Activated naive CD4-positive, alpha-beta T cell treated with anti-CD3 and anti-CD28 coated beads, Interleukin-2, amount 50 U/mL, for 24 hours (primary cell): ENCODE data around the gene GLTPD2.
A peak's percentile ranks its signal among the peaks of the same experiment; 100 is the strongest.

ENCODE experiments used
- H3K27ac Mint-ChIP-seq: one replicate; pipeline ENCODE4 v1.8.0; 2021; ENCODE audit warnings: mild to moderate bottlenecking, mixed read lengths
- H3K27me3 Mint-ChIP-seq: one replicate; pipeline ENCODE4 v1.8.0; 2021; ENCODE audit warnings: mixed read lengths
- H3K36me3 Mint-ChIP-seq: one replicate; pipeline ENCODE4 v1.8.0; 2021; ENCODE audit warnings: mixed read lengths
- H3K4me1 Mint-ChIP-seq: one replicate; pipeline ENCODE4 v1.8.0; 2021; ENCODE audit warnings: mixed read lengths
- H3K4me3 Mint-ChIP-seq: one replicate; pipeline ENCODE4 v1.8.0; 2021; ENCODE audit warnings: mild to moderate bottlenecking, mixed read lengths
- H3K9me3 Mint-ChIP-seq: one replicate; pipeline ENCODE4 v1.8.0; 2021; ENCODE audit warnings: mixed read lengths

Gene GLTPD2

DNA sequence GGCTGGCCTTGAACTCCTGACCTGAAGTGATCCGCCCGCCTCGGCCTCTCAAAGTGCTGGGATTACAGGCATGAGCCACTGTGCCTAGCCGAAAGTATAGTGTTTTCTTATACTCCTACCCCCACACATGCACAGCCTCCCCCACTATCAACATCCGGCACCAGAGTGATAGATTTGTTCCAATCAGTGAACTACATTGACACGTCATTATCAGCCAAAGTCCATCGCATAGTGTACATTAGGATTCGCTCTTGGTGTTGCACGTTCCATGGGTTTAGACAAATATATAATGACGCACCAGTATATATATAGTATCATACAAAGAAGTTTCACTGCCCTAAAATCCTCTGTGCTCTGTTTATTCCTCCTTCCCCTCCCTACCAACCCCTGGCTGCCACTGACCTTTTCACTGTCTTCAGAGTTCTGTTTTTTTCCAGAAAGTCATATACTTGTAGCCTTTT, 29.0 kb upstream of the GLTPD2 start:
- no peaks in the 10 kb centered on the region for H3K4me1 Mint-ChIP-seq
- no peaks in the 10 kb centered on the region for H3K9me3 Mint-ChIP-seq
- H3K36me3 Mint-ChIP-seq: no peaks in the 10 kb centered on the region
- H3K4me3 Mint-ChIP-seq: no peak overlapping the region
- H3K27ac Mint-ChIP-seq: no peak overlapping the region
- H3K27me3 Mint-ChIP-seq: no peaks in the 10 kb centered on the region

DNA sequence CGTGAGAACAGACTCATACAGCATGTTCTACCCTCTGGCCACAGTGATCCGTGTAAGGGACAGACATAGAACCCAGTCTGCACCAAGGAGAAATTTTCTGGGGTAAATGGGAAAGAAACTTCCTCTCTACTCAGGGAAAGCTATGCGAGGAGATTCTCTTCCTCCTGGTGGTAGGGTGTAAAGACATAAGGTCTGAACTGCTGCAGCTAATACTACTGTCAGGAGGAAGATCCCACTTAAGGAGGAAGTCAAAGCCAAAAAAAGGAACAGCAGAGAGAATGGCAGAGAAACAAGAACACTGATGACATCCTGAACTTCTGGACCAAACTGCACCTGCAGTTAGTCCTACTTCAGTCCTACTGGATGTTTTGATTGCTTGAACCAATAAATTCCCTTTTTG, 24.2 kb upstream of the GLTPD2 start:
- Mint-ChIP-seq H3K27me3 (no peaks in the 10 kb centered on the region), H3K4me1 (no peaks in the 10 kb centered on the region), H3K27ac (no peak overlapping the region), H3K9me3 (no peaks in the 10 kb centered on the region), H3K36me3 (no peaks in the 10 kb centered on the region), H3K4me3 (no peak overlapping the region)

DNA sequence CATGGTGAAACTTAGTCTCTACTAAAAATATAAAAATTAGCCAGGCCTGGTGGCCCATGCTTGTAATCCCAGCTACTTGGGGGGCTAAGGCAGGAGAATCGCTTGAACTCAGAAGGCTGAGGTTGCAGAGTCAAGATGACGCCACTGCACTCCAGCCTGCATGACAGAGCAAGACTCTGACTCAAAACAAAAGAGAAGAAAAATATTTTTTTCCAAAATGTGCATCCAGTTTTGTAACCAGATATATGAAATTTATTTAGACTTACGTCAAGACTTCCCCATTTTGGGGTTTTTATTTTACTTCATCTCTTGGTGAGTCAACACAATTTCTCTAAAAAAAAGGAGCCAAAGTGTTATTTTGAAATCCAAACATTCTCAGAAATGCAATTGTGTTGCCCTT, 22.6 kb upstream of the GLTPD2 start:
- Mint-ChIP-seq H3K36me3 (no peaks in the 10 kb centered on the region), H3K4me3 (no peak overlapping the region), H3K27me3 (no peaks in the 10 kb centered on the region), H3K4me1 (no peaks in the 10 kb centered on the region), H3K9me3 (no peaks in the 10 kb centered on the region), H3K27ac (no peak overlapping the region)

DNA sequence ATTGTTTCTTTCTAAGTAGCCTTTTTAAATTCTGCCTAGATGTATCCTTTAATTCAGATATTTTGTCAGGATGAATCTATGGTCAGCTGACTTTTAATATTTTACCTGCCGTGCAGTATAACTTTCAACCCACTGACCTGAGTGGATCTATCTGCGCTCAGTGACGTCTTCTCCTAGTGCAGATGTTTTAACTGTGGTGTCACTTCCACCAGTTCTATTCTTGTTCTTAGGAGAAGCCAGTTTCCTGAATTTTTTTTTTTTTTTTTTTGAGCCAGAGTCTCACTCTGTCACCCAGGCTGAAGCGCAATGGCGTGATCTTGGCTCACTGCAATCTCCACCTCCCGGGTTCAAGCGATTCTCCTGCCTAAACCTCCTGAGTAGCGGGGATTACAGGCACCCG, 22.0 kb upstream of the GLTPD2 start:
- Mint-ChIP-seq H3K36me3 (no peaks in the 10 kb centered on the region), H3K4me1 (peaks cover 3% of the 10 kb centered on the region), H3K27ac (no peak overlapping the region), H3K9me3 (no peaks in the 10 kb centered on the region), H3K4me3 (no peak overlapping the region), H3K27me3 (no peaks in the 10 kb centered on the region)

DNA sequence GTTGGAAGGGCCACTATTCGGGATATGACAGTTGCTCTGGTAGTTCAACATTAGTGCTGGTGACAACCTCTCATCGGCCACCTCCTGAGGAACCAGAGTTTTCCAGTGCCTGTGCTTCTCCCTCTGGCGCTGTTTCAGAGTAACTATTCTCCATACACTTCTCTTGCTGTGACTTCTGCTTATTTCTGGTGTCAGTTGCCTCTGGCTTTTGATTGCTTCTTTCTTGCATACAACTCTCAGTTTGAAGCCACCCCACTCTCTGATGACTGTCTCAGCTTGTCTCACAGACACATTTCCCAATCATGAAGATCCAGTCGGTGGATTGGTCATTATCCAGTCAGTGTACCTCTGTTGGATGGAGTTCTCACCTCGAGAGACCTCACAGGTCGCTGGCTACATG, 20.5 kb upstream of the GLTPD2 start:
- H3K4me3 Mint-ChIP-seq: no peak overlapping the region
- H3K9me3 Mint-ChIP-seq: no peaks in the 10 kb centered on the region
- H3K27ac Mint-ChIP-seq: no peak overlapping the region
- H3K27me3 Mint-ChIP-seq: no peaks in the 10 kb centered on the region
- no peaks in the 10 kb centered on the region for H3K36me3 Mint-ChIP-seq
- H3K4me1 Mint-ChIP-seq: peaks cover 5% of the 10 kb centered on the region

DNA sequence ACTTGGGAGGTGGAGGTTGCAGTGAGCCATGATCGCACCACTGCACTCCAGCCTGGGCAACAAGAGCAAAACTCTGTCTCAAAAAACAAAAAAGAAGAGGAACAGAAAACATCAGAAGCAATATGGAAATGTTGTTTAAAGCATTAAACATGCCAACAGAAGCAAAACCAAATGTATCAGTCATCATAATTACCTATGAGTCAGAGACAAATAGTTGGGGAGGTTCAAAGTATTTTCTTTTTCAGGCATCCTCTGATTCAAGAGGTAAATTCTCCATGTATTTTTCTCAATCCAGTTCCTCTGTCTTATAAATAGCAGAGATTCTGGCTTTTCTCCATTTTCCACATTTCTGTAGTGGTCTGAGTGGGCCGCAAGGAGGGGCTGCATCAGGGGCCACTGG, 19.1 kb upstream of the GLTPD2 start:
- peaks cover 5% of the 10 kb centered on the region for H3K4me1 Mint-ChIP-seq
- H3K4me3 Mint-ChIP-seq: no peak overlapping the region

DNA sequence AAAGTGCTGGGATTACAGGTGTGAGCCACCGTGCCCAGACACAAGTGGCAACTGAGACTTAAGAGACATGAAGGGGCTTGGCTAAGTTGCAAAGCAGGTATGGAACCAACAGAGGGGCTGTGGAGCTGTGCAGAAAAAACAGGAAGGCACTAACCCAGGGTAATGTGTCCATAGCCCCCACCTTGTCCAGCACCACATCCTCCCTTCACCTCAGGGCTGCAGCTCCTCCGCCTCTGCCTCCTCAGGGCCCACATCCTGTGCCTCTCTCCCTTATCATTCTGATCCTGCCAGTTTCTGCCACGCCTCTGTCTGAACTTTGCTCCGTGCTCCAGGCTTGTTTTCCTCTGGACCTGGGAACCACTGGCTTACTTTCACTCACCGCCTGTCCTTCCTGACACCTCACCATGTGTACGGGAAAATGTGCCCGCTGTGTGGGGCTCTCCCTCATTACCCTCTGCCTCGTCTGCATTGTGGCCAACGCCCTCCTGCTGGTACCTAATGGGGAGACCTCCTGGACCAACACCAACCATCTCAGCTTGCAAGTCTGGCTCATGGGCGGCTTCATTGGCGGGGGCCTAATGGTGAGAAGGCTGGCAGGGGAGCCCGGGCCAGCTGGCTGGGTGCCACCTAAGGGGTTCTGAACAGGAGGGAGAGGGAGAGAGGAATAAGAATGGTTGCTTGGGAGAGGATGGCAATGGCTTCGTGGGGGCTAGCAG, 17.1 kb upstream of the GLTPD2 start, which contains the start of gene TM4SF5:
Gene TM4SF5, plus strand, starts transcription at position 368 of the 716 bp plus-strand sequence. Its CDS starts 37 bp downstream, at position 405.
- Mint-ChIP-seq H3K27me3 (no peaks in the 10 kb centered on the region), H3K36me3 (no peaks in the 10 kb centered on the region), H3K9me3 (no peaks in the 10 kb centered on the region), H3K4me3 (no peak within 1 kb of the TSS), H3K27ac (no peak within 1 kb of the TSS), H3K4me1 (peaks cover 5% of the 10 kb centered on the region)

More for the DNA sequence above, 19.1 kb upstream of the GLTPD2 start:
- Mint-ChIP-seq H3K27ac (no peak overlapping the region), H3K27me3 (no peaks in the 10 kb centered on the region), H3K9me3 (no peaks in the 10 kb centered on the region), H3K36me3 (no peaks in the 10 kb centered on the region)

DNA sequence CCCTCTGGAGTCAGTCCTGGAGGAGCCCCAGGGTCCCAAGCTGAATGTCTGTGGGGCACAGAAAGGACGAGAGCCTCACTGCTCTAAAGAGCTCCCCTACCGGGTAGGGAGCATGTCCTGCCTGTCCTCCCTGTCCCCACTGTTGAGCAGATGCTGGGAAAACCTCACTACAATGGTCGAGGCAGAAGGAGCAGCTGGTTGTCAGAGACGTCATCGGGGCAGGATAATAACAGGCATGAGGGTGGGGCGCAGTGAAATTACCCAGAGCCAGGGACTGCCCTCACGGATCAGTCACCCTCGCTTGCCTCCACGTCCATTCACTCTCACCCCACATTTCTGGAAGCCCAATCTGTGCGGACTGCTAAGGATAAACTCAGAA, 16.5 kb upstream of the GLTPD2 start:
- Mint-ChIP-seq H3K4me1 (peaks cover 5% of the 10 kb centered on the region), H3K36me3 (no peaks in the 10 kb centered on the region), H3K4me3 (no peak overlapping the region), H3K9me3 (no peaks in the 10 kb centered on the region), H3K27ac (no peak overlapping the region), H3K27me3 (no peaks in the 10 kb centered on the region)

DNA sequence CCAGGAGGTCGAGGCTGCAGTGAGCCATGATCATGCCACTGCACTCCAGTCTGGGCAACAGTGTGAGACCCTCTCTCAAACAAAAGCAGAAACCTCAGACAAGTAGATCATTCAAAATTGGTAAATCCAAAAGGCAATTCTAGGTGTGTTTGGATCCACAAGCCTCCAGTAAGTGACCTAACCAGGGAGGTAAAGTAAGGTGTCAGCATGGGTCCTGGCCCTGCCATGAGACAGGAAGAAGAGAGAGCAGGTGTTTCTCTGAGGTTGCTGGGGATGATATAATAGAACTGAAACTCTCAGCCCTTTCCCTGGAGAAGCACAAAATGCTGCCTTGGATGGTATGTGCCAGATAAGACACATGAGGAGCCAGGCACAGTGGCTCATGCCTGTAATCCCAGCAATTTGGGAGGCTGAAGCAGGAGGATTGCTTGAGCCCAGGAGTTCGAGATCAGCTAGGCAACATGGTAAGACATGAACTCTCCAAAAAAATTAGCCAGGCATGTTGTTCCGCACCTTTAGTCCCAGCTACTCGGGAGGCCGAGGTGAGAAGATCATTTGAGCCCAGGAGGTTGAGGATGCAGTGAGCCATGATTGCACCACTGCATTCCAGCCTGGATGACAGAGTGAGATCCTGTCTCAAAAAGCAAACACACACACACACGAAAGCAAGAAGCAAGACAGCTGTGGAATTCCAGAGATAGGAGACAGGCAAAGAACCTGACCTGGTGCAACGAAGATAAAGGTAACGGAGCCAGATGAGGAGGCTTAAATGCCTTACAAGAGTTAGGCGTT, 10.6 kb upstream of the GLTPD2 start:
- H3K36me3 Mint-ChIP-seq: no peaks in the 10 kb centered on the region
- peaks cover 16% of the 10 kb centered on the region for H3K27me3 Mint-ChIP-seq
- H3K4me1 Mint-ChIP-seq: no peaks in the 10 kb centered on the region
- no peak overlapping the region for H3K27ac Mint-ChIP-seq
- H3K4me3 Mint-ChIP-seq: no peak overlapping the region
- H3K9me3 Mint-ChIP-seq: no peaks in the 10 kb centered on the region

DNA sequence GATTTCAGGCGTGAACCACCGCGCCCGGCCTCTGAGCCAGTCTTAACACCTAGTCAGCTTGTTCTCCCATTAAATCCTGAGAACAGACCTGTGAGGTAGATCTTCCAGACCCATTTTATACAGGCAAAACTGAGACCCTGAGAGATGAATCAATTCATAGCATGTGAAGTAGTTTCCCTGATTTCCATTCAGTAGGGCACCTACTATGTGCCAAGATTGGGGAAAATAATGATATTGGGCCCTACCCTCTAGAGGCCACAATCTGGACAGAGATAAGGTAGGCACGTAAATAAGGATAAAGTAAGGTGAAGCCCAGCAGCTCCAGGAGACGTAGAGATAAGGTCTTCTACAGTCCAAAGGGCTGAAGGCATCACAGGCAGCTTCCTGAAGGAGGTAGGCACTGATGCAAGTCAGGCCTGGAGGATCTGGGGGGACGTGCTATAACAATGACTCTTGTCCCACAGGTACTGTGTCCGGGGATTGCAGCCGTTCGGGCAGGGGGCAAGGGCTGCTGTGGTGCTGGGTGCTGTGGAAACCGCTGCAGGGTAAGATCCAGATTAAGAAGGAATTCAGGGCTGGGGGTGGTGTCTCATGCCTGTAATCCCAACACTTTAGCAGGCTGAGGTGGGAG, 8.3 kb upstream of the GLTPD2 start:
- H3K27ac Mint-ChIP-seq: no peak overlapping the region
- H3K36me3 Mint-ChIP-seq: no peaks in the 10 kb centered on the region
- H3K27me3 Mint-ChIP-seq: peaks cover 23% of the 10 kb centered on the region
- H3K4me3 Mint-ChIP-seq: no peak overlapping the region
- peaks cover 3% of the 10 kb centered on the region for H3K4me1 Mint-ChIP-seq
- H3K9me3 Mint-ChIP-seq: no peaks in the 10 kb centered on the region

DNA sequence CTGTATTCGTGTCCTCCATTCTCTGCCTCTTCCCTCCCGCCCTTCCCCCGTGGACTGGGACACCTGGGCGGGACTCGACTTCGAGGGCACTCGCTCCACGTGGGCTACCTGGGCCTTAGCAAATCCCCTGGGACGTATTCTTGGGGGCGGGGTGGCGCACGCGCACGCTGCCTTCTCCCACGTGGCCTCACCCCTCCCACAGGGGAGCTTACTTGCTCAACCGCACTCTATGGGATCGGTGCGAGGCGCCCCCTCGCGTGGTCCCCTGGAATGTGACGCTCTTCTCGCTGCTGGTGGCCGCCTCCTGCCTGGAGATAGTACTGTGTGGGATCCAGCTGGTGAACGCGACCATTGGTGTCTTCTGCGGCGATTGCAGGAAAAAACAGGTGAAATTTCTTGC, 6.1 kb upstream of the GLTPD2 start:
- peaks cover 32% of the 10 kb centered on the region for H3K27me3 Mint-ChIP-seq
- H3K36me3 Mint-ChIP-seq: no peaks in the 10 kb centered on the region
- H3K9me3 Mint-ChIP-seq: no peaks in the 10 kb centered on the region
- no peak overlapping the region for H3K27ac Mint-ChIP-seq
- peaks cover 14% of the 10 kb centered on the region for H3K4me1 Mint-ChIP-seq
- no peak overlapping the region for H3K4me3 Mint-ChIP-seq

DNA sequence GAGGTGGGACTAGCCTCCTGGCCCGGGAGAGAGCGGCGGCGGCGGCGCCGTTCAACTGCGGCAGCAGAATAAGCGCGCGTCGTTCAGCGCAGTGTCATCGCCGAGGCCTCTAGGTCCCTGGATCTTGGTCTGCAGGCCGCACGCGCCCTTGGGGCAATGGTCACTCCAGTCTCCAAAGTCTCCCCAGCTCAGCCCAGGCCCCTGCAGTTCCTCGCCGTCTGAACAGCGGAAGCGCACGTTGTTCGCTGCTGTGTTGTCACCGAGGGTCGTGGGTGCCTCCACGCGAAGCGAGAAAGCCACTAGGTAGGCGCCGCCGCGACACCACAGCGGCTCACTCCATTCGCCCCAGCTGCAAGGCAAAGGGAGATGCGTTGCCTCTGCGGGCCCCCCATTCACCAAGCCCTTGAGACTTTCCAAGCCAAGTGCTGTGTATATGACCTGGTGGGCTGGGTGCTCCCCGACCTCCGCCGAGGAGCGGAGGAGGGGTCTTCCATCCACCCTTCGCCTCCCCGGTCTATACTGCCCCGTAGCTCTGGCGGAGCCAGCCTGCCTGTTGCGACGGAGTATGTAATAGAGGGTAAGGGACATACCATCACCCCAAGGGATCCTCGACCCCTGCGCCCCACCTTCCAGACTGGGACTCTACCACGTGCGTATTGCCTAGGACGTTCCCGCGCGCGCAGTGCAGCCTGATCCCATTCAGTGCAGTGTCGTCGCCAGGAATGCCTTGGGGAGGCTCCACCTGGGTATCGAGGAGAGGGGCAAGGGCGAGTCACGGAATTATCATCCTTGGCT, 3.3 kb upstream of the GLTPD2 start:
- Mint-ChIP-seq H3K4me3 (peak overlapping the region; percentile 26), H3K27me3 (peaks cover 32% of the 10 kb centered on the region), H3K36me3 (no peaks in the 10 kb centered on the region), H3K4me1 (peaks cover 17% of the 10 kb centered on the region), H3K27ac (no peak overlapping the region), H3K9me3 (no peaks in the 10 kb centered on the region)

DNA sequence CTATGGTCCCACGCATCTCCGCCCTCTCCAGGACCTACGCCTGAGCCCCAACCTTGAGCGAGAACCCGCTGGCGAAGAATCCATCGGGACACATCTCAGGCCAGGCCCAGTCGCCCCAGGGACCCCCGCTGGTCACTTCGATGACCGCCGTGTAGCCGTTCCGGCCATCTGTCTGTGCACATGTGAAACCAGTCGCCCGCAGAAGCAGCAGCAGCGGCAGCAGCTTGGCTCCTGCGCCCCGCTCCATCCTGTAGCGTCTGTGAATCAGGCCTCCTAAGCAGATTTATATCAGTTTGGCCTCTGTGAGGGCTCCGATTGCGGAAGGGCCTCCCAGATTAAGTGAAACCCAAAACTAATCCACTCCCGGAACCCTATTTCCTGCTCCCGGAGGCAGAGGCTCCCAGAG, 2.7 kb upstream of the GLTPD2 start, which contains the start of gene VMO1:
Gene VMO1, minus strand, starts transcription at position 259 of the 406 bp plus-strand sequence. Its CDS starts 12 bp downstream, at position 247.
- Mint-ChIP-seq H3K27ac (no peak within 1 kb of the TSS), H3K27me3 (peaks cover 28% of the 10 kb centered on the region), H3K4me3 (peak within 1 kb of the TSS; percentile 26), H3K4me1 (peaks cover 21% of the 10 kb centered on the region), H3K36me3 (no peaks in the 10 kb centered on the region), H3K9me3 (no peaks in the 10 kb centered on the region)

DNA sequence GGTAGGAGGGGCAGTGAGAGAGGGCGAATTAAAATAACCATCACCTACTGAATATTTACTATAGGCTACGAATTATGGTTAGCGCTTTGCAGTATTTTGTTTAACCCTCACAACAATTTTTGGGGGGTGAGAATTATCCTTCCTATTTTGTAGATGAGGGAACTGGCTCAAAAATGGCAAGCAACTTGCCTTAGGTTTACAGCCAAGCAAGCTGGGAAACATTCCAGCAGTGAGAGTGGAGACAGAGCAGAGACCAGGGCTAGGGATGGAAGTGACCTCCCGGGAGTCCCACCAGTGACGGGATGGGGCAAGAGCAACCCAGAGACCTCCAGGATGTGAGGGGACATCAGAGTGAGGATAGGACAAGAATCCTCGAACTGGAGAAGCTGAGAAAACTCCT, 2.2 kb upstream of the GLTPD2 start:
- H3K27me3 Mint-ChIP-seq: peaks cover 28% of the 10 kb centered on the region
- no peak overlapping the region for H3K27ac Mint-ChIP-seq
- no peak overlapping the region for H3K4me3 Mint-ChIP-seq
- no peaks in the 10 kb centered on the region for H3K36me3 Mint-ChIP-seq
- peaks cover 21% of the 10 kb centered on the region for H3K4me1 Mint-ChIP-seq
- no peaks in the 10 kb centered on the region for H3K9me3 Mint-ChIP-seq

DNA sequence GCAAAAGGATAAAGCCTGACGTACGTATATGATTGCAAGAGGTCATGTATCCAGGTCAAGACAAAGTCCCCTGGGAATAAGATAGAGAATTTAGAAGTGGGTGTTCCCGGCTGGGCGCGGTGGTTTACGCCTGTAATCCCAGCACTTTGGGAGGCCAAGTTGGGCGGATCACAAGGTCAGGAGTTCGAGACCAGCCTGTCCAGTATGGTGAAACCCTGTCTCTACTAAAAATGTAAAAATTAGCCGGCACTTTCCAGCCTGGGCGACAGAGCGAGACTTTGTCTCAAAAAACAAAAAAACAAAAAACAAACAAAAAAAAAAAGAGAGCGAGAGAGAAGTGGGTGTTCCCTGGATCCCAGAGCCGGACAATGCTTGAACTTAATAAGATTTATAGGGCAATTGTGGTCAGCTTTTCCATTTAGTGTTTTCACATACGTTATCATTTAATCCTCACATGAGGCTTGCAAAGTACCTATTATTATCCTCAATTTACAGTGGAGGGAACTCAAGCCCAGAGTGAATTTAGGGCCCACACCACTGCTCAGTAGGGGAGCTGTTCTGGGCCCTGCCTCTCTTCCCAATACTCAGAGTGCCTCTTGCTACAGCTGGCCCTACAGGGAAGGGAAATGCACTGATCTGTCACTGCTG, 481 bp upstream of the GLTPD2 start:
- H3K27ac Mint-ChIP-seq: no peak overlapping the region
- no peaks in the 10 kb centered on the region for H3K36me3 Mint-ChIP-seq
- no peaks in the 10 kb centered on the region for H3K9me3 Mint-ChIP-seq
- H3K4me3 Mint-ChIP-seq: peak overlapping the region; percentile 63
- H3K27me3 Mint-ChIP-seq: peaks cover 20% of the 10 kb centered on the region
- H3K4me1 Mint-ChIP-seq: peaks cover 21% of the 10 kb centered on the region
